ENCODE measurements around the gene ZDHHC16.

ZDHHC16 gene

DNA sequence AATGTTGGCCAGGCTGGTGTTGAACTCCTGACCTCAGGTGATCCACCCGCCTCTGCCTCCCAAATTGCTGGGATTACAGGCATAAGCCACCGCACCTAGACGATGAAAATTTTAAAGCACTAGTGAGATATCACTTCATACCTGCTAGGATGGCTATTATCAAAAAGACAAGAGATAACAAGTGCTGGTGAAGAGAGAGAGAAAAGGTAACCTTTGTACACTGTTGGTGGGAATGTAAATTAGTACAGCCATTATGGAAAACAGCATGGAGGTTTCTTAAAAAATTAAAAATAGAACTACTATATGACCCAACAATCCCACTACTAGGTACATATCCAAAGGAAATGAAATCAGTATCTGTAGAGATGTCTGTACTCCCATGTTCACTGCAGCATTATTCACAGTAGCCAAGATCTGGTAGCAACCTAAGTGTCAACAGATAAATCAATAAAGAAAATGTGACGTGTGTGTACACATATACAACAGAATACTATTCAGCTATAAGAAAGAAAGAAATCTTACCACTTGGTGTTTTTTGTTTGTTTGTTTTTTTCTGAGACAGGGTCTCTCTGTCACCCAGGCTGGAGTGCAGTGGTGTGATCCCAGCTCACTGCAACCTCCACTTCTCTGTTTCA, 39.8 kb downstream of the ZDHHC16 start:
- no peak overlapping the region for H3K4me3 ChIP-seq (ENCODE audit: low read length)
- TF ChIP-seq, protein P1, sequence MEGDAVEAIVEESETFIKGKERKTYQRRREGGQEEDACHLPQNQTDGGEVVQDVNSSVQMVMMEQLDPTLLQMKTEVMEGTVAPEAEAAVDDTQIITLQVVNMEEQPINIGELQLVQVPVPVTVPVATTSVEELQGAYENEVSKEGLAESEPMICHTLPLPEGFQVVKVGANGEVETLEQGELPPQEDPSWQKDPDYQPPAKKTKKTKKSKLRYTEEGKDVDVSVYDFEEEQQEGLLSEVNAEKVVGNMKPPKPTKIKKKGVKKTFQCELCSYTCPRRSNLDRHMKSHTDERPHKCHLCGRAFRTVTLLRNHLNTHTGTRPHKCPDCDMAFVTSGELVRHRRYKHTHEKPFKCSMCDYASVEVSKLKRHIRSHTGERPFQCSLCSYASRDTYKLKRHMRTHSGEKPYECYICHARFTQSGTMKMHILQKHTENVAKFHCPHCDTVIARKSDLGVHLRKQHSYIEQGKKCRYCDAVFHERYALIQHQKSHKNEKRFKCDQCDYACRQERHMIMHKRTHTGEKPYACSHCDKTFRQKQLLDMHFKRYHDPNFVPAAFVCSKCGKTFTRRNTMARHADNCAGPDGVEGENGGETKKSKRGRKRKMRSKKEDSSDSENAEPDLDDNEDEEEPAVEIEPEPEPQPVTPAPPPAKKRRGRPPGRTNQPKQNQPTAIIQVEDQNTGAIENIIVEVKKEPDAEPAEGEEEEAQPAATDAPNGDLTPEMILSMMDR (conservative IDR thresholded peaks at IDR 0.05; ENCODE audit: low read length), result no peak
- no peak for DNase-seq (ENCODE audit: low read depth)

DNA sequence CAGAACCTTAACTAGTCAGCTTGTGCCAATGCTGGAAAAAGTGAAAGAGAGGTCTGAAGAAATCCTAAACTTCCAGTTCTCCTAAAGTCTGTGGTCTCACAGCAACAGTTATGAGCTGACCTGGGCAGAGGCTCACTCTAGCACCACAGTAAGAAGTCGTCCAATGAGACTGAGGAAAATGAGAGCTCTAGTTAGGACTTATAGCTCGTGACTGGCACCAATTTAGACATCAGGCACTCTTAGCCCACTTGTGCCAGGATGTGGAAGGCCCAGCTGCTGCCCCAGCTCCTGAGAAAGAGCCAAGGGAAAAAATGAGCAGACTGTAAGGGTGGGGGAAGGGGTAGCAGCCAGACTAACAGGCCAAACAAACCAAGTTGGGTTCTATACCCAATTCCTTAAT, 44.6 kb downstream of the ZDHHC16 start:
- DNase-seq (ENCODE audit: low read depth), result no peak
- TF ChIP-seq, protein P1 (conservative IDR thresholded peaks at IDR 0.05; ENCODE audit: low read length), result no peak

DNA sequence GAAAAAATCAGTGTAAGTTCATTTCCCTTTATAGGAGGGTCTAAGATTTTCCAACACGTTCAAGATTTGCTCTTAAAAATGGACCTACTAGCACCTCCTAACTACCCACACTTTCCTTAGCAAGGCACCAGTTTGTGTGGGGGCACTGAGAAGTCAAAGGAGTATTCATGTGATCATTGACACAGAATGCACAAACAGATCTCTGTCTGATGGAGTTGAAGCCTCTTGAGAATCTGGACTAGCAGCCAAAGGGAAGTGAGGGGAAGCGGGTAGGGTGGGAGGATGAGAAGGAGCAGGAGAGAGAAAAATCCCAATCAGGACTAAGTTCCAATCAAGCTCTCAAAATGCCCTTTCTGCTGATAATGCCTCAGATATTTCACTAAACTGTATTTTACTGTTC, 48.2 kb downstream of the ZDHHC16 start:
- H3K4me3 ChIP-seq (ENCODE audit: low read length), result no peak overlapping the region
- TF ChIP-seq, protein P1 (conservative IDR thresholded peaks at IDR 0.05; ENCODE audit: low read length), result no peak
- no peak for DNase-seq (ENCODE audit: low read depth)

More for the DNA sequence above, 44.6 kb downstream of the ZDHHC16 start:
- no peak overlapping the region for H3K4me3 ChIP-seq (ENCODE audit: low read length)

DNA sequence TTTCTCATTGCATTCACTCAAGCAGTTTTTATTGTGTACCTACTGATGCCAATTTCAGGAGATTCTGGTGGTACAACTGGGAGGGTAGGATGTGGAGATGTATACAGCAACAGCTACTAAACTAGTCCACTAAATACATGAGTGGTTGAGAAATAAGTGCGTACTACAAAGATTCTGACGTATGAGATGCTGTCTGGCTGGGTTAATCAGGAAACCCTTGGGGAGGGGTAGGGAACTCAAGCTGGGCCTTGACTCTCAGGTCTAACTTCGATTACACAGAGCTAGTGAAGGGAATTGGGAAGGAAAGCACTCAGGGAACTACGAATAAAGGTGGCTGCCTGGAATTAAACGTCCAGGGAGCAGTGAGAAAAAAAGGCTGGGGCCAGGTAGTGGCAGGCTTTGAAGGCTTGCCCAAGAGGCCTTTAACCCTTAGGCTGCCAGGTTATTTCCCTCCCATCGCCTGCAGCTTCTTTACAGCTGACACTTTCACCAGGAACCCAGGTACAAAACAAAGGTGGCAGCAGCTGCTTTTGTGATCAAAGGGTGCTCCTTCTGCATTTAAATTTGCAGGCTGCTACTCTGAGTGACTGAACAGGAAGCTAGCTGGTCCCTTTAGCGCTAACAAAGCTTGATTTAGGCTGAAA, 49.0 kb downstream of the ZDHHC16 start:
- TF ChIP-seq, protein P1 (conservative IDR thresholded peaks at IDR 0.05; ENCODE audit: low read length), result no peak
- DNase-seq (ENCODE audit: low read depth), result peak; percentile 22
- no peak overlapping the region for H3K4me3 ChIP-seq (ENCODE audit: low read length)

DNA sequence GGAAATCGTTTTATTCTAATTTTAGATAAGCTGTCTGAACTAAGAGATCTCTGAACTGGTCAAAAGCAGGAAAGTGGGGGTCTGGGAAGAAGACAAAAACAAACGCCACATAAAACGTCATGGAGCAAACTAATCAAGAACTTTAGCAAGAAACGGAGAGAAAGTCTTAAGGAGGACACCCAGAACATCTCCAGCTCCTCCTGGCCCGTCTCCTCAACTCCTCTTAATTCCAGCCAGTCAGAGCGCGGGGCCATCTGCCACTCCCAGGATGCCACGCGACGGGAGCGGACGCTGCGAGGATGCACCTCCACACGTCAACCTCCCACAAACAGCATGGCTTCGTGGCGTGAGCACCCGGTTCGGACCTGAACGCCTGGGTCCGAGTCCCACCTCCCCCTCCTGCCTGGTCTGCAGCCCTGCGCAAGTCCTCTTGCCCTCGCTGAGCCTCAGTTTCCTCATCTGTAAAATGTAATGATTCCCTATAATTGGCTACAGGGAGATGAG, 51.6 kb downstream of the ZDHHC16 start:
- peak overlapping the region; percentile 100 for H3K4me3 ChIP-seq (ENCODE audit: low read length)
- peak; percentile 78 for DNase-seq (ENCODE audit: low read depth)
- TF ChIP-seq, protein P1 (conservative IDR thresholded peaks at IDR 0.05; ENCODE audit: low read length), result no peak

DNA sequence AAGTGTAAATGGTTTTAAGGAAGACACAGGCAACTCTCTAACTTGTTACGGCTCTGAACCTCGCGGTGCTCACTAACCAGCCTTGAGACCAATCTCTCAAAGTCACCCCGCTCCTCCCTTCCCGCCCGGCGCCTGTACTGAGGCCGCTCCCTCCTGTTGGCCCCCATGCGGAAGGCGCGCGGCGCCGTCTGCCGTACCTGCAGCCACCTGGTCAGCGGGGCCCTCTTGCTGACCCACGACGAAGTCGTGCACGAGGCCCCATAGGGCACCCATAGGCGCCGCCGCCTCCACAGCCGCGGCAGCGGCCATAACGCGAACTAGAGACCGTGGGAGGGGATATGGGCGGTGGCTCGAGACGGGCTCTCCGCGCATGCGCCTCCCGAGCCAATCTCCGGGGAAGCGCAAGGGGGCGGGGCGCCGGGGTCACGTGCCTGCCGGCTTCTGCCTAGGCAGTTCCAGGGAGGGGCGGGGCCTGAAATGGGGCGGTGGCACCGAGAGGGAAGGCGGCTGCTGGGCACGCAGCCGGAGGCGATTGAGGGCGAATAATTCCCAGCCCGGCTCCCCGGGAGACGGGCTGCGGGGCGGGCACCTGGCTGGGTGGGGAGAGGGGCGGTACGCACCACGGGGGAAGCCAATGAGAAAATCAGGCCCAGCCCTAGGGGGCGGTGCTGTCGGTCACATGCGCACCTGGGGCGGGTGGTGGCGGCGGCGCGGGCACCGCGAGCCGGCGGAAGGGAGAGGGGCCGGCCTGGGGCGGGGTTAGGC, 52.3 kb downstream of the ZDHHC16 start, which contains the start of gene MMS19:
Gene MMS19, minus strand, starts transcription at position 347 of the 765 bp plus-strand sequence. Its CDS starts 38 bp downstream, at position 309.
- peak; percentile 98 for DNase-seq (ENCODE audit: low read depth)
- H3K4me3 ChIP-seq (ENCODE audit: low read length), result peak within 1 kb of the TSS; percentile 100
- TF ChIP-seq, protein P1 (conservative IDR thresholded peaks at IDR 0.05; ENCODE audit: low read length), result no peak
